ENCODE data around the gene ABCB6.
"Not testable (repeated sequence)": the region's sequence is repeated elsewhere in the genome, so short reads cannot be mapped to it uniquely, and the experiment has no call there.

The ABCB6 gene

DNA sequence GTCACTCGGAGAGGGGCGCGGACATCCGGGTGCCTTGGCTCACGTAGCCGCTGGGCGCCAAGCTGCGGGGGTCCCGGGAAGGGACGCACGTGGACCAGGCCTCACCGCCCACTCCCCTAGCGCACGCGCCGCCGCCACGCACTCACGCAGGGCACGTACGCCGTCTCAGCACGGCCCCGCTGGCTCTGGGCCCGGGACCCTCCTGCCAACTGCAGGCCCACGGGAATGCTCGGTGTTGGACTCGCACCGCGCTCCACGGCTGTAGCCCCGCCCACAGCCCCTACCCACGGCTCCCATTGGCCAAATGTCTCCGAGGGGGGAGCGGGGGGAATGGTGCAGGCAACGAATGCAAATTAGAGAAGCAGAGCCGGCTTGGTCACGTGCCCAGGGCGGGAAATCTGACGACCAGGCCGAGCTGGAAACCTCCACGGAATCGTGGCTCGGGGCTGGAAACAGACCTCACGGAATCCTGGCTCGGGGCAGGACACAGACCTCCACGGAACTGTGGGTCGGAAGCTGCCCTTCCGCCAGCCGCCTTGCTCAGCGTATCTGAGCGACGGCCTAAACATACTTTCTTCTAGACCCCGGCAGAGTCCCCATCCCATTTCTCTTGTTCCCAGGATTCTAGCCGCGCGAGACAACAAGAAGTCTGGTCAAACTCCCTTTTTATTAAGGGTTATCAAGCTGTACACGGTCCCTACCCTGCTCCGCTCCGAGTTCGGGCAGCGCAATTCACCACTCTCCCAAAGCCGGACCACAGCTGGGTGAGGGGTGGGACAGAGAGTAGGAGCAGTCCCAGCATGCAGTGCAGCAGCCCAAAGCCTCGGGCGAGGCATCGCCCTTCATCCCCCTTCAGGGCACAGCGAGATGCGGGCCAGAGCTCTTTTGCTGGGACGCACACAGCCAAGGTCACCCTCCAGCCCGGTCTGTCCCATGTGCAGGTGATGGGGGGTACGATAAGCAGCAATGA, at the start of gene ABCB6:
Gene ABCB6 (minus strand): TSS at position 227 of the 970 bp plus-strand sequence. CDS start 285 bp downstream, outside the sequence.
- peak; percentile 79 for DNase-seq (ENCODE audit: low read depth)

DNA sequence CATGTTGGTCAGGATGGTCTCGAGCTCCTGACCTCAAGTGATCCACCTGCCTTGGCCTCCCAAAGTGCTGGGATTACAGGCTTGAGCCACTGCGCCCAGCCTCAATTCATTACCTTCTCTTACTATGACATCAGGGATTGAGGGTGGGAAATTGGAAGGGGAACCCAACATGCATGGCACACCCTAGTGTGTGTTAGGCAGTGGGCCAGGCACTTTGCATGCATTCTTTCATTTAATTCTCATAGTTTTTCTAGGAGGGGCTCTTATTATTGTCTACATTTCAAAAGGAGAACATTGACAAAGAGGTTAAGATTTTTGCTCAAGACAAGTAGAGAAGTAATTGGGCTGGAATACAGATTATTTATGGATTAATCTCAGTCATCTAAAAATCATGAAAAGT, 49.5 kb upstream of the ABCB6 start:
- no peak for DNase-seq (ENCODE audit: low read depth)

DNA sequence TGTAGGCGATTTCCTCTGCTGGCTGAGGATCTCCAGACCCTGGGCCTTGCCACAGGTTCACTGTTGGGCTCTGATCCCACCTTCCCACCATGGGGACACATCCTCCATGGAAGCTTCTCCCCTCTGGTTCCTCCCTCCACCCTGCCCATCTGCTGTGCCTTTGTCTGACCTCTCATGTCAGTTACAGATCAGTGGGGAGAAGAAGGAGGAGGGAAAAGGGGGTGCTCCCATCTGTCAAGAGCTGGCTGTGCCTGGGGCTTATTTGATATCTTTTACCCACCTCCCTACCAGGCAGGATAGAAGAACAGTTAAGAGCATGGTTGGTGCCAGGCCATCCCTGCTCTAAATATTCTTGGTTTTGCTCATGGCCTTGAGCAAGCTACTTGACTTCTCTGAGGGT, 48.1 kb upstream of the ABCB6 start:
- no peak for DNase-seq (ENCODE audit: low read depth)

DNA sequence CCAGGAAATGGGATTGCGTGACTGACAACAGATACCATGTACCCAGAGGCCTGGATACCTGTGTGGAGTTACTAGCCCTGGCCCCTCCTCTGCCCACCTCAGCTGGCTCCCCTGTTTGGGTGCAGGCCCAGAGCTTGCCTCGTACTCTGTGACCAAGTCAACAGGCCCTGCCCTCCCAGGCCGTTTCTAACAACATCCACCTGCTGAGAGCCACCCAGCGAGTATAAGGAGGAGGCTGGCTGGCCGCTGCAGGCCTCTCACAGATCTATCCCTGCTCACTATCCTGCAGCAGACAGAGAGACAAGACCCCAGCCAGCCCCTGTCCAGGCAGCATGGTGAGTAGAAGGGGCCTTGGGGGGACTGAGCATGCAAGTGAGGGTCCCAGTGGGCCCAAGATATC, 47.5 kb upstream of the ABCB6 start:
- no peak for DNase-seq (ENCODE audit: low read depth)

DNA sequence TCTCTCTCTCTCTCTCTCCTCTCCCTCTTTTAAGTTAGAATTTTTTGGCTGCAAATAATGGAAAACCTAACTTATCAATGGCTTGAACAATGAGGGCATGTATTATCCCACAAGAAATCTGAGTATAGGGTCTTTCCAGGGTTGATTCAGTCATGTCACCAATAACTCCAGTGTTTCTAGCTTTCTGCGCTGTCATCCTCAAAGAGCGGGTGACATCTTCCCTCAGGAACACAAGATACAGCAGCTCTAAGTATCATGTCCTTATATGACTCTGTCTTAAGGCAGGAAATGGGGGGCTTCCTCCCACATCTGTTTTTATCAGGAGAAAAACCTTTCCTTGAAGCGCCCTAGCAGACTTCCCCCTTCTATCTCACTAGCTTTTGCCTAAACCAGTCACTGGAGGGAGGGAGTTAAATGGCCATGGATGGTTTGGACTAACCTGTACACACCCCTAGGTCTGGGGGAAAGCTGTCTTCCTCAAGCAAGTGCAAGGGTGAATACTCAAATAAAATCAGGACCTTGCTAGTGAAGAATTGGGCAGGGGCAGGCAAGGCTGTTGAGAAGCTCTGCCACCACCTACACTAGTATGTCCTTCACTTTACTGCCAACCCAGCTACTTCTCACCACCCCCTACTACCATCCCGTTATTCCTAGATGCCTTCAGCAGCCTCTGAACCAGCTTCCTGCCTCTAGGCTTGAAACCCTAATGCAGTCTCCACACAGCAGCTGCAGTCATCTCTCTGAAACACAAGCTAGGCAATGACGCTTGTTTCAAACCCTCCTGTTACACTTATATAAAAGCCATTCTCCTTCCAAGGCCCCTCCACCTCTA, 42.5 kb upstream of the ABCB6 start:
- DNase-seq (ENCODE audit: low read depth) = no peak

DNA sequence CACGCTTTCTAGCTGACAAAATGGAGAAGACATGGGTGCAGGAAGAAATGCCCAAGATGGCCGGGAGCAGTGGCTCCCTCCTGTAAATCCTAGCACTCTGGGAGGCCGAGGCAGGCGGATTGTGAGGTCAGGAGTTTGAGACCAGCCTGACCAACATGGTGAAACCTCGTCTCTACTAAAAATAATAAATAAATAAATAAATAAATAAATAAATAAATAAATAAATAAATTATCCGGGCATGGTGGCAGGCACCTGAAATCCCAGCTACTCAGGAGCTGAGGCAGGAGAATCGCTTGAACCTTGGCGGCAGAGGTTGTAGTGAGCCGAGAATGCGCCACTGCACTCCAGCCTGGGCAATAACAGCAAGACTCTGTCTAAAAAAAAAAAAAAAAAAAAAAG, 40.2 kb upstream of the ABCB6 start:
- DNase-seq (ENCODE audit: low read depth) = not testable (repeated sequence)

DNA sequence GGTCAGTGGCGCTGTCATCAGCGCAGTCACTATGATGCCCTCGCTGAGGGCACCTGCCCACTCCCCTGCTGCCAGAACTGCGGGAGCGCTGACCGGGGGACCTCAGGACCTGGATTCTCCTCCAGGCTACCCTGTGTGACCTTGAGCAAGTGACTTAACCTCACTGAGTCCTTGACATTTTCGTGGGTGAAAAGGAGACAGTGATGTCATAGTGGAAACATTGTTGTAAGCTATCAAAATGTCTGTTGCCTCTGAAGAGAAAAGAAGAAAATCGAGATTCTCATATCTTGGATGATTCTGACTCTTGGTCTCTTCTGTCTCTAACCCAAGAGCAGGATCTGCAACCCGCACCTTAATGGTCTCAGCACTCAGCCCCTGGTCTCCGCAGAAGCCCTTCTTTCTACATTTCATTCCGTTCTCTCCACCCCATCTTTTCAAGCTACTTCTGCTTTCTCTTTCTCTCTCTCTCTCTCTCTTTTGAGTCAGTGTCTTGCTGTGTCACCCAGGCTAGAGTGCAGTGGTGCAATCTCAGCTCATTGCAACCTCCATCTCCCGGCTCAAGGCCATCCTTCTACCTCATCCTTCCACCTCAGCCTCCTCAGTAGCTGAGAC, 35.9 kb upstream of the ABCB6 start:
- no peak for DNase-seq (ENCODE audit: low read depth)

DNA sequence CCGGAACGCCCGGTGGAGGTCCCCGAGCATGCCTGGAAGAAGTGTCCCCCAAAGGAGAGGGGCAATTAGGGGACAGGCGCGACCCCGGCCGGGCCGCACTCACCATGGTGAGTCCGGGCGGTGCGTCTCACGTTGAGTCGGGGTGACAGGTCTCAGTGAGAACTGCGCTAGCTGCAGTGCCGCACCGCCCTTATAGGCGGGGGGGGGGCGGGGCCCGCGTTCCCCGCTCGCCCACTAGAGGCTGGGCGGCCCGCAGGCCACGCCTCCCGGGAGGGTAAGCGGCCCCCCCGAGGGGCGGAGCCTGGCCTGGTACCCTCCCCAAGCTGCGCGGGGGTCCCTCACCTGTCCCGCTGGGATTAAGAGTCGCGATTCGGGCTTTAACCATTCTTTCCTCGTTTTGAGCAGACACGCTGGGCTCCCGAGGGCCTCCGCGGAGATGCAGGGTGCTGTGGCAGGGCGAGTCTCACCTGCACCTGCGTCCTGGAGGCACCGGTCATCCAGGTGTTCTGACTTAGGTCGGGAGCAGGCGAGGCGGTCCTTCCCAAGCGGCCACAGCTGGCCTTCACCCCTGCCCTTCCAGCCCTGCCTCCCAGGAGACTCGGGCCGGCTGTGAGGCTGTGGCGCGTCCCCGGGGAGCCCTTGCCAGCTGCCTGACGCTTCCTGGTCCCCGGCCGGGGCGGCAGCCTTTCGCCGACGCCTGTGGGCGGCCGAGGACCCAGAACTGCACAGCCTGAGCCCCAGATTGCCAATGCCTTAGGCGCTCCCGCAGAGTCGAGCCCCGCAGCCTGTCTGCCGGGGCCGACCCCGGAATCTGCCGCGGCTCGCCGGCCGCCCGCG, 35.2 kb upstream of the ABCB6 start, which contains the start of gene TUBA4A:
Gene TUBA4A (minus strand): TSS at position 166 of the 837 bp plus-strand sequence. CDS start 60 bp downstream, at position 106.
- DNase-seq (ENCODE audit: low read depth) = peak; percentile 71

DNA sequence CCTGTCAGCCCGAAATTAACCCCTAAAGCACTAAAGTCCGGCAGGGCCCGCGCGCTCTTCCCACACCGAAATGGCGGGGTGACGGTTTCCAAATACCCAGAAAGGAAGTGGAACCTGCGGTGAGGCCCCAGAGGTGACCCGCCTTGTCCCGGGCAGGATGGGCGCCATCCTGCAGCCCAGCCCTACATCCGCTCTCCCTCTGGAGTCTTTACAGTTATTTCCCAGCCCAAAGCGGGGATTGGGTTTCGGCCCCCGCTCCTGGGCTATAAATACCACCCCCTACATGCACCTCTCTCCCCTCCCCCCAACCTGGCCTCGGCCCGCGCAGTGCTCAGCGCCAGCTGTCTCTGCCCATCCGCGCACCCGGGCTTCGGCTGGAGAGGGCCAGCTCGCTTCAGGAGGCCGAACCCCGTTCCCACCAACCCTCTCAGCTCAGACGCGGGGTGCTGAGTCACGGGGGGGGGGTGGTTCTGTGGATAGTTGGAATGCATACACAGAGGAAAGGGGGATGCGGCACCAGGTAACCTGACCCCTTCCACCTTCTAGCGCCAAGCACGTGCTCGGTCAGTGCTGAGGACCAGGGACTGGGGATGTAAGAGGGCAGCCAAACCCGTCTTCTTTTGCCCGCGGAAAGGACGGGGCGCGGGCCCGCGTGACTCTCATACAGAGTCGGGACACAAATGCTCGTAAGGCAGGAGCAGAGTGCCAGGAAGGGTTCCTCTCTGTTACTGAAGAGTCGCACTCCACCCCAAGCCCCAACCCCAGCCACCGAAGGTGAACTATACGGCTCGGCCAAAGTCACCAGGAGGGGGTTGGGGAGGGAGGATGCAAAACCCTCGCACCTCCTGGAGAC, 34.4 kb upstream of the ABCB6 start, which contains the start of gene TUBA4B:
Gene TUBA4B (plus strand): TSS at position 344 of the 853 bp plus-strand sequence. CDS start 165 bp downstream, at position 509.
- no peak for DNase-seq (ENCODE audit: low read depth)

DNA sequence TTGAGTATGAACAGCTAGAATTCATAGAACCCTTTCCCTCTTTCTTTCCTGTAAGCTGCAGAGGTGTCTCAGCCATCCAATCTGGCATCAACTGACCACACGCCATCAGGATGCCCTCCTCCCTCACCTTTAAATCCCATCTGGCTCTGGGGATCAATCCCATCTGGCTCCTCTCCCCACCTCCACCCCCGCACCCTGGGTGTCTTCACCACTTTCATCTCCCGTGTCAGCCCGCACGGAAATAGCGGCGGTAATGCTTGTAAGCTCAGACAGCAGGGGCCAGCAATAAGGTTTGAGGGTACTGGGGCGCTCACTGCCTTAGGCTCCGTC, 33.8 kb upstream of the ABCB6 start:
- DNase-seq (ENCODE audit: low read depth) = no peak

DNA sequence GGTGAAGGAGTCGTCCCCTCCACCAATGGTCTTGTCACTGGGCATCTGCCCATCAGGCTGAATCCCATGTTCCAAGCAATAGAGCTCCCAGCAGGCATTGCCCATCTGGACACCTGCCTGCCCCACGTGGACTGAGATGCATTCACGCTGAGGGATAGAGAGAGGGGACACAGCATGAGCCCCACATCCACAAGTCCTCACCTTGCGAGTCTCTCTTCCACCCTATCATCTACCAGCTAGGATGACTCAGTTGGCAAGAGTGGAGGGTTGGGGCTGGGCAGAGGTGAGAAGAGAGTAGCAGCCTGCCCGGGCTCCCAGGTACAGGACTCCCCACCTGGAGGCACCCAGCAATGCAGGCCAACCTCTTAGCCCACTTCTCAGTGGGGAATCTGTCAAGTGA, 33.3 kb upstream of the ABCB6 start:
- no peak for DNase-seq (ENCODE audit: low read depth)

DNA sequence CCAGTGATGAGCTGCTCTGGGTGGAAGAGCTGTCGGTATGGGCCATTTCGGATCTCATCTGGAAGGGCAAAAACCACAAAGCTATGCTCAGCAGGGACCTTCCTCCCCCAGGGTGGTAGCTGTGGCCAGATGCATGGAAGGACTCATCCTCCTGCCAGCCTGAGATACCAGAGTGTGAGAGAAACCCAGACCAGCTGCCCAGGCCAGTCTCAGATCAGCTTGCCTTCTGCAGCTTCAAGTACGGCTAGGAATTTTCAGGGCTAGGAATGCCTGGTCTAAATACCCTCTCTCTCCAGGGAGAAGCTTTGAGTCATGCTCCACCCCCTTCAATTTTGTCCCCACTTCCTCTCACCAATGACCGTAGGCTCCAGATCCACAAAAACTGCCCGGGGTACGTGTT, 32.9 kb upstream of the ABCB6 start:
- no peak for DNase-seq (ENCODE audit: low read depth)

DNA sequence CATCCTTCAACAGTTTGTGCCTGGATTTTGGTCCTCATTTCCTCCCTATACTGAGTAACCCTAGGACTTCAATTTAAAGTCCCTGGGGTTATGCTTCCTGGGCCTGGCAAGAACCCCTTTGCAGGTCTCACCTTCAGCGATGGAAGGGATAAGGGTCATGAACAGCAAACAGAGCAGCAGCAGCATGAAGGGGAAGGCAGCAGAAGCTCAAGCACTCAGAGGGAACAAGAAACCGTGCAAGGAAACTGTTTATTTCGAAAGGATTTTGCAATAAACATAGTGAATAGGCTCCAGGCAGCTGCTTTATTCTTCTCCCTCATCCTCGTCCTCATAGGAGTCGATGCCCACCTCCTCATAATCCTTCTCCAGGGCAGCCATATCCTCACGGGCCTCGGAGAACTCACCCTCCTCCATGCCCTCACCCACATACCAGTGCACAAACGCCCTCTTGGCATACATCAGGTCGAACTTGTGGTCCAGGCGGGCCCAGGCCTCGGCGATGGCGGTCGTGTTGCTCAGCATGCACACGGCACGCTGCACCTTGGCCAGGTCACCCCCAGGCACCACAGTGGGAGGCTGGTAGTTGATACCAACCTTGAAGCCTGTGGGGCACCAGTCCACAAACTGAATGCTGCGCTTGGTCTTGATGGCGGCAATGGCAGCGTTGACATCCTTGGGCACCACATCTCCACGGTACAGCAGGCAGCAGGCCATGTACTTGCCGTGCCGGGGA, 31.5 kb upstream of the ABCB6 start:
- DNase-seq (ENCODE audit: low read depth) = no peak

DNA sequence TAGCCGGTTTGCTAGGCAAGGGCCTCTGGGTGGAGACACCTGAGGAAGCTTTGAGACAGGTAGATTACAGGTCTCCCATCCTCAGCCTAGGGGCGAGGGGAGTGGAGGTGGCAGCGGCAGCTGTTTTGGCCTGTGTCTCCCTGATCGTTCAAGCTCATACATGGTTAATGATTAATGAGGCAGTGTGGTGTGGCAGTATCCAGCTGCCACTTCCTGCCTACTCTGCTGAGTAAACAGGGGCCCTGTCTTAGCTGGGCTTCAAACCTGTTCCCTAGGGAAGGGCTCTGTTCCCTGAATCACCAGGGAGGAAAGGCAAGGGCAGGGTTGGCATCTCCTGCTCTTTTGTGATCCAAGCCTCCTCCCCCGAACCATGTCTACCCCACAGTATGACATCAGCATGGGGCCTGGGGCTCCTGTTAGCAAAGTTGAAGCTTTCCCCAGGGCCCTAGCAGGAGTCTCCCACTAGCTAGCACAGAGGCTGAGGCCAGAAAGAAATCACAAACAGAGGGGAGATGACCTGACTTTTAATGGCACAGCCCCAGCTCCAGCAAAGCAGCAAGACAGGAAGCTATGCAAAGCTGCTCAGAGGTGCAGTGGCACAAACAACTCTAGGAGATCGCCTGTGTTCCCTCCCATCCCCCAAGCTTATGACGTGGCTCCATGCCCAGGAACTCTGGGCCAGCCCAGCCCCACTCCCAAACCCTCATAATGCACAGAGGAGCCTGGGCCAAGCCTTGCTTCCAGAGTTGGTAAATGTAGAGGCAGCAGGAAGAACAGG, 30.6 kb upstream of the ABCB6 start:
- DNase-seq (ENCODE audit: low read depth) = no peak

DNA sequence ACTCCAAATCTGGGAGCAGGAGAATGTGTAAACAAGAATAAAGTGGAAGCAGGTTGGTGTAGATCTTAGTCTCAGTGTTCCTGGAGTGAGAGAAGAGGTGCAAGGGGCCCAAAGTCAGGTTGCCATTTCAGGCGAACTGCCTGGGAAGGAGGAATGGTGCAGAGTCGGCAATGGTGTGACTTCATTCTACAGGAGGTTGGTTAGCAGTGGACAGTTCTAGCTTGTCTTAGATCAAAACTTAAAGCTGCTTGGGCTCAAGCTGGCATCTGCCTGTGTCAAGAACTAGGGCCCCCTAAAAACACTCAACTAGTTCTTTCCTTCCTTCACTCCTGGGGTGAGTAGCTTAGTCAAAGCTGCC, 30.1 kb upstream of the ABCB6 start:
- no peak for DNase-seq (ENCODE audit: low read depth)

DNA sequence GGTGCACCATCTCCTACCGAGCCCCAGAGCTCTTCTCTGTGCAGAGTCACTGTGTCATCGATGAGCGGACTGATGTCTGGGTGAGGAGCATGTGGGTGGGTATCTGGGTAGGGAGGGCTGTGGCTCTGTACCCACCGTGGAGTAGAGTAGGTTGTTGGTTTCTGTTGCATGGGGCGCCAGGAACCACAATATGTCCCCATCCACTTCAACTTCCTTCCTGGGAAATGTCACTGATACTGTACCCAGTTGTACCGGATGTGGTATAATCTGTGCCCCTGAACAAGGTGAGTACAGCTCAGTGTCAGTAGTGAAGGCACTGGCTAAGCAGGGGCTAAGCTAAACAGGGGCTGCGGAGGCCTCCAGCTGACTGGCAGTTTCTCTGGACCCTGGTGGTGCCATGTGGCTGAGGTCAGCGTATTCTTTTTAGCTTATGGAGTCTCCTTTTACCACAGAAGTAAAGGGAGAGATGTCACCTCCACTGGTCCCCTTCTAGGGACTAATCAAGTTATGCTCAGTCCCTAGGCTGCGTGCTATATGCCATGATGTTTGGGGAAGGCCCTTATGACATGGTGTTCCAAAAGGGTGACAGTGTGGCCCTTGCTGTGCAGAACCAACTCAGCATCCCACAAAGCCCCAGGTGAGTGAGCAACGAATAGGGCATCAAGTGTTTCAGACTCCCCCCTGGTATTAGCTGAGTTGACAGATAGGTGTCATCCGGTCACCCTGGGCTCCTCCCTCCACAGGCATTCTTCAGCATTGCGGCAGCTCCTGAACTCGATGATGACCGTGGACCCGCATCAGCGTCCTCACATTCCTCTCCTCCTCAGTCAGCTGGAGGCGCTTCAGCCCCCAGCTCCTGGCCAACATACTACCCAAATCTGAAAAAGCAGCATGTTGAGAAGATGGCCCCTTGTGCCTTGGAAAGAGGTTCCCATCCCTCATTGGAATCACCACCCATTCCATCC, 29.2 kb upstream of the ABCB6 start:
- peak; percentile 30 for DNase-seq (ENCODE audit: low read depth)

DNA sequence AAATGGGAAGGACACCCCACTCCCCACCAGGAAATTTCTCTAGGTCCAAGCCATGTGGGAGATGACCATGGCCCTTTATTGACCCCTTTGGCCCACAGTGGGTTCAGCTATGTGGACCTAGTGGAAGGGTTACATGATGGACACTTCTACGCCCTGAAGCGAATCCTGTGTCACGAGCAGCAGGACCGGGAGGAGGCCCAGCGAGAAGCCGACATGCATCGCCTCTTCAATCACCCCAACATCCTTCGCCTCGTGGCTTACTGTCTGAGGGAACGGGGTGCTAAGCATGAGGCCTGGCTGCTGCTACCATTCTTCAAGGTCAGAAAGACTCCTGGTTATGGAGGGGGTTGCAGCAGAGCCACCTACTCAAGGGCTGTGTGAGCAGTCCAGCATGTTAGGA, 27.8 kb upstream of the ABCB6 start:
- DNase-seq (ENCODE audit: low read depth) = no peak

DNA sequence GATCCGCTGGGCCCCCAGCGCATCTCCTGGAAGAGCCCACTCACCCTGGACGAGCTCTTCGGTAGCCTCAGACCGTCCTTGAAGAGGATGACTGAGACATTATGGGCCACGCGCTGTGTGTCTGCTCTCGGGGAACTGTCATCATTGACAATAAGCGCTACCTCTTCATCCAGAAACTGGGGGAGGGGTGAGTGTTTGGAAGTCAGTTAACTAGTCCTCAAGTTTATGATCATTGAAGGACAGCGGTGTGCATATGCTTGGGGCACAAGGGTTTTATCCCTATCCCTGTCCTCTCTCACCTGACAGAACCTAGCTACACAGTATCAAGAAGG, 27.1 kb upstream of the ABCB6 start:
- no peak for DNase-seq (ENCODE audit: low read depth)

All from stimulated activated CD8-positive, alpha-beta memory T cell treated with anti-CD3 and anti-CD28 coated beads, Interleukin-7, amount 100 ng/mL, for 24 hours (primary cell).